ENCODE data around the gene SLC22A23.

Gene SLC22A23

GRCh38 chr6:3293271-3294155, 163.3 kb downstream of the SLC22A23 start:
- DNase-seq, result no peak

- DNase-seq, result no peak
These were observed 164.2 kb downstream of the SLC22A23 start for GRCh38 chr6:3292431-3293197.

GRCh38 chr6:3291987-3292386, 164.9 kb downstream of the SLC22A23 start:
- no peak for DNase-seq

GRCh38 chr6:3291346-3291745, 165.5 kb downstream of the SLC22A23 start:
- no peak for DNase-seq

- DNase-seq, result no peak
These were observed 166.0 kb downstream of the SLC22A23 start for GRCh38 chr6:3290931-3291211.

GRCh38 chr6:3290149-3290930, 166.5 kb downstream of the SLC22A23 start:
- no peak for DNase-seq

- no peak for DNase-seq
These were observed 167.2 kb downstream of the SLC22A23 start for GRCh38 chr6:3289664-3290055.

- no peak for DNase-seq
These were observed 167.9 kb downstream of the SLC22A23 start for GRCh38 chr6:3288711-3289663.

GRCh38 chr6:3287976-3288707, 168.7 kb downstream of the SLC22A23 start:
- DNase-seq, result no peak

GRCh38 chr6:3287308-3287707, 169.5 kb downstream of the SLC22A23 start:
- DNase-seq, result no peak

- DNase-seq, result no peak
These were observed 170.1 kb downstream of the SLC22A23 start for GRCh38 chr6:3286641-3287171.

GRCh38 chr6:3285732-3286131, 171.1 kb downstream of the SLC22A23 start:
- no peak for DNase-seq

- DNase-seq, result no peak
These were observed 171.7 kb downstream of the SLC22A23 start for GRCh38 chr6:3285049-3285639.

- DNase-seq, result no peak
These were observed 172.4 kb downstream of the SLC22A23 start for GRCh38 chr6:3284436-3284876.

- no peak for DNase-seq
These were observed 173.0 kb downstream of the SLC22A23 start for GRCh38 chr6:3283641-3284435.

GRCh38 chr6:3283241-3283640, 173.6 kb downstream of the SLC22A23 start:
- no peak for DNase-seq

- no peak for DNase-seq
These were observed 174.2 kb downstream of the SLC22A23 start for GRCh38 chr6:3282476-3283236.

GRCh38 chr6:3281631-3282475, 175.0 kb downstream of the SLC22A23 start:
- no peak for DNase-seq

Measured in CD4-positive, alpha-beta T cell treated with Interleukin-17A for 4 hours (primary cell).